GM20431 (cell line): ENCODE results near the gene C10orf88.

ENCODE experiments used
- in situ Hi-C: fragments of 300-500 bp; cut with MseI, MboI; formaldehyde crosslinking; loops from one replicate; pipeline ENCODE4 v1.15.0; 2020; ENCODE audit warnings: low sequenced_read_pairs; ENCODE audit not compliant: unreplicated experiment

Gene C10orf88

GRCh38 chr10:122953902-122954730, at the start of gene C10orf88:
TSS of gene C10orf88 (minus strand) at chr10:122954227. CDS start at chr10:122954178, 49 bp downstream.
- in situ Hi-C loops = no loop called here

- in situ Hi-C loops = no loop called here
These were observed 47.3 kb upstream of the C10orf88 start for GRCh38 chr10:123001370-123001769.

- in situ Hi-C loops = no loop called here
These were observed 46.1 kb upstream of the C10orf88 start for GRCh38 chr10:123000155-123000554.

- in situ Hi-C loops = no loop called here
These were observed 45.3 kb upstream of the C10orf88 start for GRCh38 chr10:122999347-122999746.

GRCh38 chr10:122998934-122999333, 44.9 kb upstream of the C10orf88 start:
- in situ Hi-C loops = no loop called here

- in situ Hi-C loops = no loop called here
These were observed 44.4 kb upstream of the C10orf88 start for GRCh38 chr10:122998360-122998917.

- in situ Hi-C loops = no loop called here
These were observed 43.8 kb upstream of the C10orf88 start for GRCh38 chr10:122997864-122998263.

- in situ Hi-C loops = no loop called here
These were observed 41.9 kb upstream of the C10orf88 start for GRCh38 chr10:122995936-122996335.

GRCh38 chr10:122993797-122994336, 39.8 kb upstream of the C10orf88 start:
- in situ Hi-C loops = no loop called here

GRCh38 chr10:122992031-122992585, 38.1 kb upstream of the C10orf88 start:
- in situ Hi-C loops = no loop called here

- in situ Hi-C loops = no loop called here
These were observed 36.3 kb upstream of the C10orf88 start for GRCh38 chr10:122990278-122990677.

GRCh38 chr10:122988501-122988900, 34.5 kb upstream of the C10orf88 start:
- in situ Hi-C loops = no loop called here

- in situ Hi-C loops = no loop called here
These were observed 32.3 kb upstream of the C10orf88 start for GRCh38 chr10:122986335-122986734.

GRCh38 chr10:122984708-122985107, 30.7 kb upstream of the C10orf88 start:
- in situ Hi-C loops = no loop called here

- in situ Hi-C loops = no loop called here
These were observed 29.9 kb upstream of the C10orf88 start for GRCh38 chr10:122983898-122984297.

- in situ Hi-C loops = no loop called here
These were observed 27.0 kb upstream of the C10orf88 start for GRCh38 chr10:122981066-122981464.

- in situ Hi-C loops = no loop called here
These were observed 26.4 kb upstream of the C10orf88 start, which contains the start of gene PSTK for GRCh38 chr10:122980209-122981065. TSS of gene PSTK (plus strand) at chr10:122980401. CDS start at chr10:122980480, 79 bp downstream.

GRCh38 chr10:122974543-122975064, 20.6 kb upstream of the C10orf88 start:
- in situ Hi-C loops = no loop called here

- in situ Hi-C loops = no loop called here
These were observed 20.0 kb upstream of the C10orf88 start for GRCh38 chr10:122974023-122974422.

GRCh38 chr10:122968698-122969097, 14.7 kb upstream of the C10orf88 start:
- in situ Hi-C loops = no loop called here
